Body of pancreas (tissue), 4 donors: Measurements from ENCODE around the gene BOLA3. TPM values are rescaled to one million over a fixed set of nuclear protein-coding genes. Genes with fewer than 3 reads are reported as not detected.

Experiments used
- ATAC-seq: fragments of 150-250 bp; one replicate; pipeline ENCODE4 v1.9.1; 2016
- DNase-seq, 4 donors: peaks; one replicate each; pipeline ENCODE4 v3.0.0-alpha.2; 2019
- H3K27ac ChIP-seq, 4 donors: fragments of 200-600 bp; sonication (generic); 1 replicate in 3 of 4; 2 replicates in 1 of 4; pipeline versions ENCODE4 v1.5.1 to v1.6.1; 2016 to 2019; ENCODE audit warnings: mild to moderate bottlenecking in 1 of 4, mixed read lengths in 1 of 4, moderate library complexity in 1 of 4
- H3K27me3 ChIP-seq, 2 donors: fragments of 200-600 bp; sonication (generic); one replicate each; pipeline ENCODE4 v1.6.0; 2016; ENCODE audit warnings: mild to moderate bottlenecking in 1 of 2
- H3K36me3 ChIP-seq, 2 donors: fragments of 200-600 bp; sonication (generic); replicated peaks in 1 of 2; 2 replicates each; pipeline ENCODE4 v1.5.1; 2016; ENCODE audit warnings: low read depth in 2 of 2; ENCODE audit not compliant: insufficient read depth in 1 of 2
- H3K4me1 ChIP-seq: fragments of 200-600 bp; sonication (generic); one replicate; pipeline ENCODE4 v1.6.0; 2016
- H3K4me3 ChIP-seq, 2 donors: fragments of 200-600 bp; sonication (generic); 1 replicate in 1 of 2; 2 replicates in 1 of 2; pipeline ENCODE4 v1.5.1; 2016 to 2019
- H3K9me3 ChIP-seq, 3 donors: fragments of 200-600 bp; sonication (generic); 1 replicate in 2 of 3; 2 replicates in 1 of 3; pipeline ENCODE4 v1.5.1; 2016
- POLR2A ChIP-seq, 3 donors: fragments of 450-650 bp; IDR thresholded peaks; one replicate each; pipeline ENCODE4 v1.6.1; 2016; ENCODE audit warnings: antibody characterized with exemption in 3 of 3, mild to moderate bottlenecking in 2 of 3
- WGBS, 2 donors: methylation state at CpG; one replicate each; pipeline ENCODE4 v1.1.5; 2017; 5-methylcytosine and 5-hydroxymethylcytosine counted together
- intact Hi-C: fragments of 100-400 bp; cut with DNase I; formaldehyde crosslinking; loops from one replicate; pipeline ENCODE4 v1.15.1; 2023
- total RNA-seq, 2 donors: library from RNA; depleted of rRNA; stranded (reverse); fragments of >200 nt; gene quantifications; one replicate each; pipeline ENCODE4 v1.1.0, GENCODE V29; 2016
- TF ChIP-seq, protein P1 (sequence below), 7 experiments: fragments of 450-650 bp in 4 of 7; fragments of 200-600 bp in 3 of 7; sonication (generic) in 3 of 7; IDR thresholded peaks; one replicate each; pipeline ENCODE4 v1.5.1; 2016 to 2019; ENCODE audit warnings: antibody characterized with exemption in 7 of 7

BOLA3 gene
- total RNA-seq, 2 donors from 2014 or later, result 17.1 to 41.5 TPM

DNA sequence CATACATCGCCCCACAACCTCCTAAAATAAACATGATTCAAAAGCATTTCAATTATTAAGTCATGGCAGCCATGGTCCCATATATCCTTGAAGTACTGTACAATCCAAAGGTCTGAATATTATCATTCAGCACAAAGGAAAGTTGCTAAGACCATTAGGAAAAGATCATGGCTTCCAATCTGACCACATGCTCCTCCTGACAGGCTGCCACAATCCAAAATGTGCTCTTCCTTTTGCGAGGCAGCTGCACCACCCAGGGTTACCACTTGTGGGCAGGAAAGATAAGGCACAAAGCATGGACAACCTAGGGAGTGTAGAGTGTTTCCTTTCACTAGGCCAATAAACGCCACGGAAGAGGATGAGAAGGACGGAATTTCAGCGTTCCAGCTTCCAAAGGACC lies 5.4 kb downstream of the BOLA3 start:
- TF ChIP-seq POLR2A (IDR thresholded peaks at IDR 0.05), result no peak
- TF ChIP-seq, protein P1, sequence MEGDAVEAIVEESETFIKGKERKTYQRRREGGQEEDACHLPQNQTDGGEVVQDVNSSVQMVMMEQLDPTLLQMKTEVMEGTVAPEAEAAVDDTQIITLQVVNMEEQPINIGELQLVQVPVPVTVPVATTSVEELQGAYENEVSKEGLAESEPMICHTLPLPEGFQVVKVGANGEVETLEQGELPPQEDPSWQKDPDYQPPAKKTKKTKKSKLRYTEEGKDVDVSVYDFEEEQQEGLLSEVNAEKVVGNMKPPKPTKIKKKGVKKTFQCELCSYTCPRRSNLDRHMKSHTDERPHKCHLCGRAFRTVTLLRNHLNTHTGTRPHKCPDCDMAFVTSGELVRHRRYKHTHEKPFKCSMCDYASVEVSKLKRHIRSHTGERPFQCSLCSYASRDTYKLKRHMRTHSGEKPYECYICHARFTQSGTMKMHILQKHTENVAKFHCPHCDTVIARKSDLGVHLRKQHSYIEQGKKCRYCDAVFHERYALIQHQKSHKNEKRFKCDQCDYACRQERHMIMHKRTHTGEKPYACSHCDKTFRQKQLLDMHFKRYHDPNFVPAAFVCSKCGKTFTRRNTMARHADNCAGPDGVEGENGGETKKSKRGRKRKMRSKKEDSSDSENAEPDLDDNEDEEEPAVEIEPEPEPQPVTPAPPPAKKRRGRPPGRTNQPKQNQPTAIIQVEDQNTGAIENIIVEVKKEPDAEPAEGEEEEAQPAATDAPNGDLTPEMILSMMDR (IDR thresholded peaks at IDR 0.05), result no peak
- no peak overlapping the region for H3K27ac ChIP-seq
- H3K9me3 ChIP-seq, result no peaks in the 10 kb centered on the region
- H3K4me3 ChIP-seq, result no peak overlapping the region
- DNase-seq, result no peak
- H3K4me1 ChIP-seq, result peaks cover 16% of the 10 kb centered on the region
- H3K36me3 ChIP-seq, result peaks cover 0 to 2% of the 10 kb centered on the region in 2 donors
- H3K27me3 ChIP-seq, result no peaks in the 10 kb centered on the region
- no peak for ATAC-seq
- WGBS, 2 donors, result 79 to 80% methylated on average over 6 of the region's 6 CpGs
- intact Hi-C loops, result loop anchor here (10.0 kb wide), 1 partner anchor 318 kb away; the partner anchor contains the start of gene STAMBP

DNA sequence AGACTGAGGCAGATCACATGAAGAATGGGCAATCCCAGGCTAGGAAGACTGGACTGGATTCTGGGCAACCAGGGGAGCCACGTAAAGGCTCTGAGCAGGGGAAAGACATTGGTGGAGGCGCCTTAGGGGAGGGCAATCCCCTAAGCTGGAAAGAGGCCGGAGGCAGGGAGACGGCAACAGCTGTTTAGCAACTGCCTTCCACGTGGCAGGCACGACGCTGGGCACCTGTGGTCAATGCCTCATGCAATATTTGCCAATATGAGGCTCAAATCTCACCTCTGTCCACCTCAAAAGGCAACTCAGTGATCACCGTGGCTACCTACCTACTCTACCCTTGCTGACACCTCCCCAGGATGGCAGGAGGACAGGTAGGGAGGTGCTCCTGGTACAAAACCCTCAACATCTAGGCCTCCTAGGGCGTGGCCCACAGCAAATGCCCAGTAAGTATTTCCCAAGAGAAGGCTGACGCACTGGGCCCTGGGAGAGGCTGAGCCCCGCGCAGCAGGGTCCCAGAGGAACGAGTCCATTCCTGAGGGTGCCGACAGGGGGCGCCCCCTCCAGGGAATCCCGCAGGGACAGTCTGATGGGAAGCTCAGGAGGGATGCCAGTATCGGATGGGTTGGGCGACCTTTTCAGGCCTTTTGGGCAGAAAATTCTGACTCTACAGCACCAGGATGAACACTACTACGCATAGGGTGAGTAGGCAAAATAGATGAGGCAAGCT lies 8.9 kb downstream of the BOLA3 start:
- WGBS, 2 donors, result 87 to 96% methylated on average over 13 to 18 of the region's 19 CpGs
- TF ChIP-seq, protein P1 (IDR thresholded peaks at IDR 0.05), result no peak
- no peak for TF ChIP-seq POLR2A (IDR thresholded peaks at IDR 0.05)

DNA sequence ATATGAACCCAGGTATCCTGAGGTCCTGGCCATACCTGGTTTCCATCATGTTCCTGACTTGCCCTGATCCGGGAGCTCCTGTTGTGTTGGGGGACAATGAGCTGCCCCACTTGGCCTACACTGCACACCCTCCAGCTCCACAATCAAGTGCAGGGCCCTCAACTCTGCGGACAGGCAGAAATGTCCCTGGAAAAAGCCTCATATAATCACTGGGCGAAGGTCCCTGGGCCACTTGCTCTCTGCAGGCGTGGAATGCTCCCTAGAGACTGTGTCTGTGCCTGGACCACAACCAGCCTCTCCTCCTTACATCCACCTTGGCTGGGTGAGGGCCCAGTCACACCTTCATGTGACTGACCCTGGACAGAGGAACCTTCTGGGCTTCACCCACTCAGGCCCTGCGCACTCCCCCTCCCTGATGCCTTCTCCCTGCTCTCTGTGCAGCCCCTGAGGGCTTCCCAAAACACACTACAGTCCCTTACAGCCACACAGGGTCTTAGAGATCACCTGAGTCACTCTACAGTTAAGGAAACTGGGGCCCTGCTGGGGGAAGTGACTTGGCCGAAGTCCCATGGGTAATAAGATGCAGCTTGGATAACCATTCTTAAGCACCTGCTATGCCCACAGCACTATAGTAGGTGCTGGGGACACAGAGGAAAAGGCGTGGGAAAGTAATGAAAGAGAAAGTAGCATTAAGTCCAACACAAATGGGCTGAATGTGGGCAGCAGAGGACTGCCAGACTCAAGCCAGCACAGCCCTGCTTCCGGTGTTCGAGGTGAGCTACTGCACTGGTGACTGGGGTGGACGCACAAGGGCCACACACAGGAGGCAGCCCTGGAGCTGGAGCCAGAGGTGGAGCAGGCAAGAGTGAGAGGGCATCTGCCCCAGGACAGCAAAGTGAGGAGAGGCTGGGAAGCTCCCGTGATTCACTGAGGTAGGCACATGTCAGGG lies 9.8 kb downstream of the BOLA3 start:
- TF ChIP-seq, protein P1 (IDR thresholded peaks at IDR 0.05), result no peak
- peaks cover 0 to 4% (median 0%) of the 10 kb centered on the region in 3 donors for H3K9me3 ChIP-seq
- H3K36me3 ChIP-seq, result peaks cover 0 to 4% of the 10 kb centered on the region in 2 donors
- DNase-seq (no peak), ATAC-seq (no peak)
- H3K4me3 ChIP-seq, result no peak overlapping the region
- 91 to 92% methylated on average over 10 to 11 of the region's 11 CpGs for WGBS, 2 donors
- no peaks in the 10 kb centered on the region for H3K27me3 ChIP-seq
- no peak overlapping the region for H3K27ac ChIP-seq
- H3K4me1 ChIP-seq, result no peaks in the 10 kb centered on the region
- intact Hi-C loops, result no loop called here

More for the DNA sequence above, 8.9 kb downstream of the BOLA3 start:
- intact Hi-C loops, result no loop called here
- Histone ChIP-seq H3K27ac (no peak overlapping the region), H3K4me3 (no peak overlapping the region), H3K27me3 (no peaks in the 10 kb centered on the region), H3K36me3 (peaks cover 0 to 4% of the 10 kb centered on the region in 2 donors), H3K9me3 (no peaks in the 10 kb centered on the region), H3K4me1 (no peaks in the 10 kb centered on the region)
- DNase-seq (no peak), ATAC-seq (no peak)

DNA sequence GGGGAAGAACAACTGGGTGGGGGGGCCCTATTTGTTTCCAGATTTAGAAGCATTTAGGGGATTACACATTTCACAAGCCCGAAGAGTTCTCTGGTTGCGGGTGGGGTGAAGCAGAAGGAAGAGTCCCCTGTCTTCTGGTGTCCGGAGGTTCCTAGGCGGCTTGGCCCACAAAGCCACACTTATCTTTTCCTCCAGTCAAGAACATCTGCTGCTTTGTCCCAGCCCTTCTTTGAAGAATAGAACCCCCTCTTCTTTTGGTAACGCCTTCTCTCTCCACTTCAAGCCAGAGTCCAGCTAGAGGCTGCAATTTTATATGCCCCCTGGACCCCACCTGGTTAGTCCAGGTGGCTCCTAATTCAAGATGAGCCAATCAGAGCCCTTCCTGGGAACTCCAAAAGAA lies 15.8 kb downstream of the BOLA3 start:
- WGBS, 2 donors, result 80 to 86% methylated on average over 5 of the region's 5 CpGs
- no peaks in the 10 kb centered on the region for H3K4me1 ChIP-seq
- intact Hi-C loops, result no loop called here
- peaks cover 0 to 3% of the 10 kb centered on the region in 2 donors for H3K27me3 ChIP-seq
- H3K4me3 ChIP-seq, result no peak overlapping the region
- peaks cover 0 to 4% (median 0%) of the 10 kb centered on the region in 3 donors for H3K9me3 ChIP-seq
- no peak for DNase-seq
- ATAC-seq, result no peak
- peaks cover 0 to 3% of the 10 kb centered on the region in 2 donors for H3K36me3 ChIP-seq
- TF ChIP-seq, protein P1 (IDR thresholded peaks at IDR 0.05), result no peak
- no peak for TF ChIP-seq POLR2A (IDR thresholded peaks at IDR 0.05)
- no peak overlapping the region for H3K27ac ChIP-seq
